ENCODE results near the gene PLA2G4D. TPM values are rescaled to one million over a fixed set of nuclear protein-coding genes. Genes with fewer than 3 reads are reported as not detected.

PLA2G4D gene
- total RNA-seq, 1 donor from 2014 or later = not detected

DNA sequence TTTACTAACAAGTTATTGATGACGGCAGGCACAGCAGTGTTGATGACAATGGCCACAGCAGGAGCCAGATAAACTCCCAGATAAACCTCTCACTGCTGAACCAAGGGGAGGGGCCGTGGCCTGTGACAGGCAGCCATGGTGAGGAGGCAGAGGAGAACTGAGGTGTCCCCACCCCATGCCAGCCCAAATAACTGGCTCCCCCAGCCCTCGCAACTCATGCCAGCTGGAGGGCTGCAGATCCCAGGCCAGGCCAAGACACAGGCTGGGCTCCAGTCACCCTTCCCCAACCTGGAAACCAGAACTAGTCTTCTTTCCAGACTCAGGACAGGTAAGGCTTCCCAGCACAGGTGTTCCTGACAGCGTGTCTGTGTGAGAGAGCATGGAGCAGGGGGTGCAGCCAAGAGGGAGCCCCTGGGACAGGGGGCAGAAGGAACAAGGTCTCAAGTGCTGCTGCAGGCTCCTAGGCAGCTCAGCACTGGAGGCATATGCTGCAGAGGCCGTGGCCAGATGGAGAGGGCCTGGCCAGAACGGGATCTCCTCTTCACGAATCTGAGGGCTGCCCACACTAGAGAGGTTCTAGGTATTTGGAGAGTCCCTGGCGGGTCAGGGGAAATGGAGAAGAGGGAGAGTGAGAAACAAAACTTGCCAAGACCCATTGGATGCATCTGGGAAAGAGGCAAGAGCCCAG is 46.2 kb upstream of the PLA2G4D start:
- Mint-ChIP-seq H3K9me3 (peaks cover 2% of the 10 kb centered on the region), H3K27me3 (ENCODE audit: low read depth) (peaks cover 2% of the 10 kb centered on the region), H3K36me3 (ENCODE audit: low read depth) (no peaks in the 10 kb centered on the region), H3K4me1 (no peaks in the 10 kb centered on the region), H3K27ac (ENCODE audit: unreplicated experiment) (no peak overlapping the region), H3K4me3 (no peak overlapping the region)
- no peak for DNase-seq (ENCODE audit: low read depth, low spot score)
- no peak for TF ChIP-seq CTCF (conservative IDR thresholded peaks at IDR 0.05)

- Mint-ChIP-seq H3K4me3 (no peak overlapping the region), H3K27me3 (ENCODE audit: low read depth) (peaks cover 2% of the 10 kb centered on the region), H3K9me3 (peaks cover 2% of the 10 kb centered on the region), H3K4me1 (no peaks in the 10 kb centered on the region), H3K36me3 (ENCODE audit: low read depth) (no peaks in the 10 kb centered on the region), H3K27ac (ENCODE audit: unreplicated experiment) (no peak overlapping the region)
- no peak for DNase-seq (ENCODE audit: low read depth, low spot score)
- no peak for TF ChIP-seq CTCF (conservative IDR thresholded peaks at IDR 0.05)
These were observed 45.2 kb upstream of the PLA2G4D start for GRCh38 chr15:42139596-42139995.

DNA sequence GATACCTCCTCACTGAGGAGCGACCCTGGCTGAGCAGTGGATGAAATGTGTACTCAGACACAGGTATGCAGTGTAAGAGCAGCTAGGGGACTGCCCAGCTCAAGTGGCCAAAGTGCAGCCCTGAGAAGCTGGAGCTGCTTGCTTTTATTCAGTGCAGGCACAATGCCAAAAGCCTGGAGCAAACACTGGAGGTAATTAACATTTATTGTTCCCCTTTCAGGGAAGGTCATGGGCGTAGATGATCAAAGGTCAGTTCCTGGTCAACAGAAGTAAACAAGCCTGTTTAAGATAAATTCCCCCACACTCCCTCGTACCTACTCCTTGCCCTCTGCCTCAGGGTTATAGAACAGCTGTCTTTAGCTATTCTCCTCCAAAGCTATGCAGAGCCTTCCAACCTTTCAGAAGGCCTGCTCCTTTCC is 44.6 kb upstream of the PLA2G4D start:
- DNase-seq (ENCODE audit: low read depth, low spot score) = no peak
- no peak for TF ChIP-seq CTCF (conservative IDR thresholded peaks at IDR 0.05)
- Mint-ChIP-seq H3K4me1 (no peaks in the 10 kb centered on the region), H3K27me3 (ENCODE audit: low read depth) (peaks cover 2% of the 10 kb centered on the region), H3K9me3 (peaks cover 2% of the 10 kb centered on the region), H3K36me3 (ENCODE audit: low read depth) (no peaks in the 10 kb centered on the region), H3K27ac (ENCODE audit: unreplicated experiment) (no peak overlapping the region), H3K4me3 (no peak overlapping the region)

DNA sequence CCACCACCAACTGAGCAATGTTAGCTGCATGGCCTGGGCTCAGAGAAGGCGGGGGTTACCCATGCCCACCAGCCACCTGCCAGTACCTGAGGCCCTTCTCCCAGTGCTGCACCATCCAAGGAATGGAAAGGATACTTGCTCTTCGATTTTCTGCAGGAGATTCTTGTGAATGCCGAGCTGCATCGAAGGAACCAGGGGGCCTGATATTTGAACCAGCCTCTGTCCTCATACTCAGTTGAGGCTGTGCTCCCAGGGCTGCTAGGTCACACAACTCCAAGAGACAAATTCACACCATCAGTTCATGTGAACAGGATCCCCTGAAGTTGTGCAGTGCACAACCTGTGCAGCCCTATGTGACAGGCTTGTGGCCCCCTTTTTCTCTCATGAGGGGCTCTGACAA is 44.0 kb upstream of the PLA2G4D start:
- no peak for TF ChIP-seq CTCF (conservative IDR thresholded peaks at IDR 0.05)
- peaks cover 2% of the 10 kb centered on the region for H3K9me3 Mint-ChIP-seq
- DNase-seq (ENCODE audit: low read depth, low spot score) = no peak
- peaks cover 2% of the 10 kb centered on the region for H3K27me3 Mint-ChIP-seq (ENCODE audit: low read depth)
- no peak overlapping the region for H3K4me3 Mint-ChIP-seq
- no peaks in the 10 kb centered on the region for H3K36me3 Mint-ChIP-seq (ENCODE audit: low read depth)
- H3K27ac Mint-ChIP-seq (ENCODE audit: unreplicated experiment) = no peak overlapping the region
- no peaks in the 10 kb centered on the region for H3K4me1 Mint-ChIP-seq

DNA sequence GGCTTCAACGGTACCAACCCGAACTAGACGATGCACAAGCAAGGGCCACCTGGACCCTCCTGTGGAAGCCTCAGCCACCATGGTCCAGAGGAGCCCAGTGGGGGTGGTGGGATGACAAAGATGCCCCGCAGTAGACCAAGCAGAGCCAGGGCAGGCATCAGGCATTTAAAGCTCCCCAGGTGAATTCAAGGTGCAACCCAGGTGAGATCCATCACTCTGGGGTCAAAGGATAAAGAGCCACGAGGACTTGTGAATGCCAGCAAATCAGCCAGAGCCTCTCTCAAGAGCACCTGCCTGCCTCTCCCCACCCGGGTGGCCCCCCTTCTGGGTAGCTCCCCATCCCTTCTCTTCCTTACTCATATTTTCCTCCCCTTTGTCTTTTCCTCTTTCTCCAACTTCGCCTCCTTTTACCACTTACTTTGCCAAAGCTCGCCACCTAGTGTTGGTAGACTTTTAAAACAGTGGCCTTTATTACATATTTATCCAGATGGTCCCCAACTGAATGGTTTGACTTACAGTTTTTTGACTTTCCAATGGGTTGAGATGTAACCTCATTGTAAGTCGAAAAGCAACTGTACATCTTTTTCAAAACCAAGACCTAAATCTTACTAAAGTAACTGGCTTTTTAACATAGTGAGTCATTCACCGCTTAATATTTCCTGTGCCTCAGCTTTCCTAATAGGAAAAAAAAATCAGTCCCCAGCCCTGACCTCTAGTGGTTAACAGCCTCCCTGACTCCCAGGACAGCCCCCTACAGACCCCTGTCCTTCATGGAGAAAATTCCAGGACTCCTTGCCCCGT is 43.3 kb upstream of the PLA2G4D start:
- TF ChIP-seq CTCF (conservative IDR thresholded peaks at IDR 0.05) = peak; percentile 71
- DNase-seq (ENCODE audit: low read depth, low spot score) = peak; percentile 22
- H3K4me1 Mint-ChIP-seq = no peaks in the 10 kb centered on the region
- H3K27ac Mint-ChIP-seq (ENCODE audit: unreplicated experiment) = no peak overlapping the region
- no peaks in the 10 kb centered on the region for H3K36me3 Mint-ChIP-seq (ENCODE audit: low read depth)
- H3K9me3 Mint-ChIP-seq = peaks cover 2% of the 10 kb centered on the region
- no peak overlapping the region for H3K4me3 Mint-ChIP-seq
- H3K27me3 Mint-ChIP-seq (ENCODE audit: low read depth) = peaks cover 2% of the 10 kb centered on the region

Measured in neural crest cell (in vitro differentiated cells).